Adipose tissue (tissue), 3 donors: Measurements from ENCODE around the gene NKAIN1. TPM values are rescaled to one million over a fixed set of nuclear protein-coding genes. Genes with fewer than 3 reads are reported as not detected.

Experiments
- H3K27ac ChIP-seq: one replicate; pipeline ENCODE4 v1.5.1; 2013; ENCODE audit warnings: low read depth, low read length
- WGBS, 3 donors: extraction: QIAGEN DNeasy Blood & Tissue Kit; methylation state at CpG; one replicate each; pipeline ENCODE4 v1.1.7; 2013; 5-methylcytosine and 5-hydroxymethylcytosine counted together
- polyA plus RNA-seq, 3 donors: library from polyadenylated mRNA; stranded (reverse); fragments of 200-250 nt; gene quantifications; one replicate each; pipeline ENCODE4 v1.2.3, GENCODE V29; 2013
- donor health status: healthy with polysubstance abuse.
- donor health status: Bipolar disorder and iron deficiency.
- donor health status: healthy.

NKAIN1 gene
- polyA plus RNA-seq, 3 donors = 0.03 to 0.15 (median 0.11) TPM

DNA sequence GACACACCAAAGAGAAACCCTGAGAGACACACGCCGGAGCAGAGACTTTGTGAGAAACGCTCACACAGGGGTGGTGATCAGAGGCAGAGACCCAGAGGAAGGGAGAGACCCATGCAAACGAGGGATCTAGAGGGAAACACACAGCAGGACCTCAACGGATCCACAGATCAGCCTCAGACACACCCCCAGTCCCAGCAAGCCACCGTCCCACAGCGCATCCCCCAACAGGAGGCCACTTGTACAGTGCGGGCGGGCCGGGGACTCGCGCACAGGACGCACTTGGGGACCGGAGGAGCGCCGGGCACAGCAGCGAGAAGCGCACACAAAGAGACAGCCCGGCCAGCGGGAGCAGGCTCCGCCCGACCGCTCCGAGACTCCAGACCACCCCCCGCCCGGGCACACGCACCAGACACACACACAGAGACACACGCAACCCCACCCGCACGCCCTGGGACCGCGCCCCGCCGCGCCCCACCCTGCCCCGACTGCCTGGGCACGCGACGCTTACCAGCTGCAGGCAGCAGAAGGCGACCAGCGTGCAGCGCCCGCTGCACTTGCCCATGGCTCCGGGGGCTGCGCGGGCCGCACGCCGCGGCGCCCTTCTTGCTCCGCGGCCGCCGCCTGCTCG, 587 bp downstream of the NKAIN1 start:
- WGBS, 3 donors = 1% methylated on average over 48 to 56 of the region's 56 CpGs

DNA sequence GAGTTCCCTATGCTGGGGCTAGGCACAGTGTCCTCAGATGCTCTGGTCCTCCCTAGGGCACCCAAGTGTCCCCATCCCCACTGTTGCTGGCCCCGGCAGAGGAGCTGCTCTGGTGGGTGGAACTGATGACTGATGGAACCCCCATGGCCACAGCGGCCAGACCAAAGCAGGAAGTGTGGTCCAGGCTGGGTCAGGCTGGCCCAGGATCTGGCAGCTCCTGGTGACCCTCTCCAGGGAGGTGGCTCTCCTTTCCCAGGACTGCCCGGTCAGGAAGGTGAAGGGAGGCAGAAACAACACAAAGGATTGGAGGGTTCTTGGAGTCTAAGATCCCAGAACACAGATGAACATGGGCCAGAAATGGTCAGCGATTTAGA, 1.1 kb downstream of the NKAIN1 start:
- H3K27ac ChIP-seq = no peak overlapping the region
- 14 to 27% (median 24%) methylated on average over 4 of the region's 4 CpGs for WGBS, 3 donors

More for the DNA sequence above, 587 bp downstream of the NKAIN1 start:
- H3K27ac ChIP-seq = no peak overlapping the region

DNA sequence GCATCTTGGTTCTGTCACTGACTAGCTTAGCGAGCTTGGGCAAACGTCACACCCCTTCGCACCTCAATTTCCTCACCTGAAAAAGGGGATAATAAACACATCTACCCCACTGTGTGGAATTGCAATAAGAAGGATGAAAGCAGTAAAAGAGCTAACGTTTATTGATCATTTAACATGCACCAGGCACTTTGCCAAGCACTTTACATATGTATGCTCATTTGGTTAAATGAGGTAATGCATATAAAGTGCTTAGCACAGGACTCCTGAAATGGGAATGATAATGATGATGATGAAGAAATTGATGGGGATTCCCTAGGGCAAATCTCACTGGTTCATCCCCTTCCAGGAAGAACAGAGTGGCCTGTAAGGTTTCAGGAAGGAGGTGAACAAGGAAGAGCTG, 4.8 kb downstream of the NKAIN1 start:
- no peak overlapping the region for H3K27ac ChIP-seq
- 50 to 64% (median 57%) methylated on average over 4 of the region's 4 CpGs for WGBS, 3 donors

DNA sequence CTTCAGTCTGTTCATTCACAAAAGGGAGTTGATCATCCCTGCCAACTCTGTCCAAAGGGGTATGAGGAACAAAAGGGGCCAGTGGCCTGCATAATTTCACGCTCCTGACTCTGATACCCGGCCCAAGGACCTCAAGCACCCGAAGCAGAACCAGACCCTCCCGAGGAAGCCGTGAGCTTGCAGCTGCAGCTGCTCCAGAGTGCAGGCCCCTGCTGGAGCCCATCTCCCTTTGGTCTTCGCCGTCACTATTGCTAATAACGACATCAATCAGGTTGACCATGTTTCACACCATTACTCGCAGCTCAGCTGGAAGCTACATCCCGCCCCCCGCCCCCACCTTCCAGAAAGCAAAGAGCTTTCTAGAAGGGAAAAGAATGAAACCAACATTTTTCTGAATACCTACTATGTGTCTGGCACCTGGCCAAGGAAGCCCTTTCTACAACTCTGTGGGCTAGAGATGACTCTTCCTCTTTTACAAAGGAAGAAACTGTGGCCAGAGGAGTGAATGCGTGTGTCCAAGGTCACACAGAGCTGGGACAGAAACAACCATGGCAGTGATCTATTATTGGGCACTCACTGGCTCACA, 5.5 kb downstream of the NKAIN1 start:
- WGBS, 3 donors = 56 to 63% (median 56%) methylated on average over 12 of the region's 12 CpGs
- no peak overlapping the region for H3K27ac ChIP-seq

DNA sequence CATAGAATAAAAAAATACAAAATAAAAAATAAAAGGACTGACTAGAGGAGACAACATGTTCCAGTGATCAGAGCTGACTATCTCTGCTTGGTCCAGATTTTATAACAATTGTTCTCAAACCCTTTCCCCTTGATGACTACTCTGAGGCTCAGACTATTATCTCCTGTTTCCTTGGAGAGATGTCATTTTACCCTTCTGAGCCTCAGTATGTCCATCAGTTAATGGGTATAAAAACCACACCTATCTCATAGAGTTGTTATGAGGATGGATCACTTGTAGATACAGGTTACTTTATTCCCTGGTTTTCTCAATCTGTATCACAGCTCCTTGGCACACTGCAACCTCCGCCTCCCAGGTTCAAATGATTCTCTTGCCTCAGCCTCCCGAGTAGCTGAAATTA, 7.0 kb downstream of the NKAIN1 start:
- WGBS, 3 donors = 92 to 97% (median 96%) methylated on average over 2 of the region's 2 CpGs
- no peak overlapping the region for H3K27ac ChIP-seq

DNA sequence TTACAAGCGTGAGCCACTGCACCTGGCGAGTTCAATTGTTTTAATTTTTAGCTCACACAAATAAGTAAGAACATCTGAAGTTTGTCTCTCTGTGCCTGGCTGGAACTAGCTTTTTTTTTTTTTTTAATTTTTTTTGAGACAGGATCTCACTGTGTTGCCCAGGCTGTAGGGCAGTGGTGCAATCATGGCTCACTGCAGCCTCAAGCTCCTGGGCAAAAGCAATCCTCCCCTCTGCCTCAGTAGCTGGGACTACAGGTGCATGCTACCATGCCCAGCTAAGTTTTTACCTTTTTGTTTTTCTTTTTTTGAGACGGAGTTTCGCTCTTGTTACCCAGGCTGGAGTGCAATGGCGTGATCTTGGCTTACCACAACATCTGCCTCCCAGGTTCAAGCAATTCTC, 7.9 kb downstream of the NKAIN1 start:
- WGBS, 3 donors = 90 to 94% (median 93%) methylated on average over 5 of the region's 5 CpGs

DNA sequence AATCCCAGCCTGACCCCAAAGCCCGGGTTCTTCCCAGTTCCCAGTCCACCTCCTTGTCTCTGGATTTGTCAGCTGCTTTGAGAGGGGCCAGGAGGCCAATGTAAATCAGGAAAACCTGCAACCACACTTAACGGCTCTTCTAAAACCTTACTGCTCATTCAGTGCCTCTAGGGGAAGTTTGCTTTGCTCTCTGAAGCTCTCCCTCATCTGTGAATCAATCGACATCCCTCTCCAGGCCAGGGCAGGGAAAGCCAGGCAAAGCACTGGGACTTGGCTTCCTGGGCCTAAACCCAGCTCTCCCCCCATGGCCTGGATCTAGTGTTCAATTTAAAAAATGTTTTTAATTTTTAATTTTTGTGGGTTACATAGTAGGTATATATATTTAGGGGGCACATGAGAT, 9.3 kb downstream of the NKAIN1 start:
- WGBS, 3 donors = 52 to 58% (median 58%) methylated on average over 3 of the region's 3 CpGs
- H3K27ac ChIP-seq = no peak overlapping the region

More for the DNA sequence above, 7.9 kb downstream of the NKAIN1 start:
- no peak overlapping the region for H3K27ac ChIP-seq

DNA sequence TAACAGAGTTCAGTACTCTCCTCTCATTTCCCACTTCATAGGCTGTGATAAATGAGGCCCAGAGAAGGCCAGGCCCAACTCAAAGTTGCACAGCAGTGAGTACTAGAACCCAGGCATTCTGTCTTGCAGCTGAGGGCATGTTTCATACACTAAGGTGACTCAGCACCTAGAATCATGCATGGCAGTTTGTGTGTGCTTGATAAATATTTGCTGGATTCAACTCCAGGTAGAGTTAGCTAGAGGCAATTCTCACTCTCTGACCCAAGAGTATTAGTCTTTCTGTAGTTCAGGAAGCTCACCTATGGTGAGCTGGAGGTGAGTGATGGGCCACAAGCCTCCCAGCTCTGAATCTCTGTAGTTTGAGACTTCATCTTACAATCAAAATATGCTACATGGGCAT, 10.7 kb downstream of the NKAIN1 start:
- H3K27ac ChIP-seq = no peak overlapping the region

DNA sequence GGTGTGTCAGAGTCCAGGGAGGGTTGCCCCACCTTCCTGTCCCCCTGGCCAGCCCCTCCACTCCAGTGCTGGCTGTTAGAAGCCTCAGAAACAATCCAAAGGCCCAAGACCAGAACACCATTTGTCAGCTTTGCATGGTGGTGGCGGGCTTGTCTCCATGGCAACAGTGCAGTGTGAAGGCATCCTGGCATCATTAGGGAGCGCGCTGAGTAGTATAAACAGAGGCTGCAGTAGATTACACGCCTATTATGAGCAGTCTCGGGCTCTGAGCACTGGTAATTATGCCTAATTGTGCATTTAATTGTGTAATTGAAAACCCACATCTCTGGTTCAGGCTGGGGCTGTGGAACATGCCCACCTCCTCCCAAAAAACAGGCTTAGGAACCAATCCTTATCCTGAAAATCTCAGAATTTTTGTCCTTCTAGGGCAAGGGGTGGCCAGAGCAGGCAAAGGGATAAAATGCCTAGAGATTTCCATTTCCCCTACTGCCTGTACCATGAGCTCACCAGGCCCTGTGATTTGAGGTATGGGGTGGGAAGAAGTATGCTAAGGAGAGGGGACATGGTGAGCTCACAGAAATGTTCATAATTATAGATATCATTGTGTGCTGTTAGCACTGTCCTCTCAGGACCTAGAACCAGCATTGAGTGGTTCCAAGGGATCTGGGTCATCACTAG, 11.7 kb downstream of the NKAIN1 start:
- H3K27ac ChIP-seq = no peak overlapping the region
- WGBS, 3 donors = 70 to 83% (median 80%) methylated on average over 5 of the region's 5 CpGs

DNA sequence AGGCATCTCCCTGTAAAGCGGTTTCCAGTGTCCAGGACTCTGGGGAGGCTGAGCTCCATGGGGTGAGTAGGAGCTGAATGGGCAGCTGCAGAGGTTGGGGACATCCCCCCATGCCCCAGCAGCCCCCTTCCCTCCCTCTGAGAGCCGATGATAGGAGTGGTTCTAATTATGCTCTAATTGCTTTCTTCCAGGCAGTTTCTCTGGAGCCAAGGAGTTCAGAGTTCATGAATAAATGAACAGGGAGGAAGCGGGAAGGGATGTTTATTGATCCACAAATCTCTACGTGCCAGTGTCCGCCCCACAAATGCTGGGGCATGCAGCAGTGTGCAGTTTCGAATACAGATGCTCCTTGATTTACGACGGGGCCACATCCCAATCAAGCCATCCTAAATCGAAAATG, 15.6 kb downstream of the NKAIN1 start:
- 38 to 50% (median 42%) methylated on average over 9 of the region's 9 CpGs for WGBS, 3 donors
- H3K27ac ChIP-seq = no peak overlapping the region

DNA sequence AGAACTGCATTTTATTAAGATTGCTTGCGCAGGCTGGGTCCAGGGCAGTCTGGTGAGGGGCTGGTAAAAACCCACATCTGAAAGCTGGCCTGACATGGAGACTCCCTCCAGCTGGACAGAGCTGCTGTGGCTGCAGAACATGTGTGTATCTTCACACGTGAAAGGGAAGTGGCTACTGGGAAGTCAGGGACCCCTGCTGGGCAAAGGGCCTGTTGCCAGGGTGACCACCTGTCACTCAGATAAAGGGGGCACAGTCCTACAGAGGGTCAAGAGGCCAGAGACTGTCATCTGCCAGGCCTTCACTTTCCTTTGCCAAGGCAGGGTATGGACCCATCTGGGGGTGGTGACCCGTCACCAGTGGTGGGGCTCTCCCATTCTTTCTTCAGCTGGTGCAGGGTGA, 17.5 kb downstream of the NKAIN1 start:
- WGBS, 3 donors = 65 to 86% (median 69%) methylated on average over 3 of the region's 3 CpGs
- no peak overlapping the region for H3K27ac ChIP-seq

DNA sequence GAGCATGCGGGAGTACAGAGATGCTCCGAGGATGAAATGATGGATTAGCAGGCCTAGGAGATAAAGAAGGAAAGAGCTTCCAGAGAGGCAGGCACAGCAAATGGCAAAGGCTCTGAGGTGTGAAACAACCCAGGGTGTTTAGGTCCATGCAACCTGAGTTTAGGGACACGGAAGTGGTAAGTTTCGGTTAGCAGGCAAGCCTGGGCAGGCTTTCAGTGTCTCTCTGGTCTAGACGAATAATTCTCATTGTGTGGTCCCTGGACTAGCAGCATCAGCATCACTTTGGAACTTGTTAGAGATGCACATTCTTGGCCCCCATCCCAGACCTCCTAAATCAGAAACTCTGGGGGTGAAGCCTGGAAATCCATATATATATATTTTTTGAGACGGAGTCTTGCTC, 18.6 kb downstream of the NKAIN1 start:
- no peak overlapping the region for H3K27ac ChIP-seq
- 88 to 91% (median 89%) methylated on average over 6 of the region's 6 CpGs for WGBS, 3 donors

DNA sequence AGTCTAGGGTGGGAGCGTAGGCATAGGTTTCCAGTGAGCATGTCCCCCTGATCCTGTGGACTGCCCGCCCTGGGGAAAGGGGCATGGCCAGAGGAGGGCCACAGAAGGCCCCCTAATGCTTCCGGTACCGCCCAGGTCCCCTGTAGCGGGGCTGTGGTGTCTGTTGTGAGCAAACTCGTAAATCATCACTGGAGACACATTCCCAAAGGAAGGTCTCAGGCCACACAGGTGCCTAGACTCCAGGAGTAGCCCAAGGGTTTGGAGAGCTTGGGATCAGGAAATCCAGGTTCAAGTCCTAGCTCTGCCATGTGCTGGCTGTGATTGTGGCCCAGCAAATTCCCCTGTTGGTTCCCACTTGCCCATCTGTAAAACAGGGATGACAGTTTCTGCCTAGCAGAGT, 20.2 kb downstream of the NKAIN1 start:
- WGBS, 3 donors = 88 to 98% (median 94%) methylated on average over 6 of the region's 6 CpGs
- H3K27ac ChIP-seq = no peak overlapping the region

DNA sequence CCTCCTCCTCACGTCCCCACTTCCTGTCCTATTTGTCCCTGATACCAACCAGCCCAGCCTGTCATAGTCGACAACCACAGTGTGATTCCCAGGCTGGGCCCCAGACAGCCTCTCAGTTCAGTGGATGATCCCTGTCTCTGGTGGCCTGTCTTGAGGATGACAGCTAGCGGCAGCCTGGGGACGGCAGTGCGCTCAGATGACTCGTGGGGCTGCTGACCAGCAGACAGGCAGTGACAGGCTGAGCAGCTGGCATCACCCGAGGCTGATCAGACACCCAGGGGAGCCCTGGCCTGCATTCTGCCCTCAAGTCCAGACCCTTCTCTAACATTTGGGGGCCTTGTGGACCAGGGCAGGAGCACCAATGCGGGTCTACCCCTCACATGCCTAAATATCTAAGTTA, 21.0 kb downstream of the NKAIN1 start:
- no peak overlapping the region for H3K27ac ChIP-seq
- WGBS, 3 donors = 73 to 85% (median 78%) methylated on average over 8 of the region's 8 CpGs

DNA sequence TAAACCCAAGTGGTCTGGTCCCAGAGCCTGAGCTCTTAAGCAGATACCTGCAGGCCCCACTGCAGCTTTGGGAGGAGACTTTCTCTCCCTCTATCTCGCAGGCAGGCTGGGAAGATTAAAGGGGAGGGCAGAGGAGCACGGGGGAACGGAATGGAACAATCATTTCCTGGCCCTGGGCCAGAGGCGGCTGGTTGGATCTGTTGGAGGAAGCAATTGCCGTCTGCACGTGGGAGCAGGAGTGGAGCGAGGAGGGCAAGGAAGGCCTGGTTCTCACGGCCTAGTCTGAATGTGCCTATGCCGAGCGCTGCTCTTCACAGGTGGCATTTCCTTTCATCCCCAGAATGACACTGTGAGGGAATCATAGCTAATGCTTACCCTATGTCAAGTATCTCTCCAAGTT, 23.7 kb downstream of the NKAIN1 start:
- no peak overlapping the region for H3K27ac ChIP-seq
- 15 to 44% (median 17%) methylated on average over 10 of the region's 10 CpGs for WGBS, 3 donors

DNA sequence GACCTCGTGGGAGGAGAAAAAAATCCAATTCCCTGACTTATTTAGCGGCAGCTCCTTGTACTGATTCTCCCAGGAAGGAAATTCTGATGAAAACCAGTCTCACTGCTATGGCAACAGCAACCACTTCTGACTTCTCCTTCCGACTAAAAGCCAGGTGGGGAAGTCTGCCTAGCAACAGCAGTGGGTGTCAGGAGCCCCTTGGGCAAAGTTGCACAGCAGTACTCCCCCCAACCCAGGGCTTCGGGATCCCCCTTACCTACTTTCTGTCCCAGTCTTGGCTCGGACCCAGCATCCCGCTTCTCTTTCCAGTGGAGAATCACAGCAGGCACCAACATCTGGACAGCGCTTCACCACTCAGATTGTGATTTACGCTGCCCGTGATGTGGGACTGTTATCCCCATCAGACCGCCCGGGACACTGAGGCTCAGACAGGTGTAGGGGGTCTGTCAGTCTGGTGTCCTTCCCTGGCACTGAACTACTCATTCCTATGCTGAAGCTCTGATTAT, 24.6 kb downstream of the NKAIN1 start:
- no peak overlapping the region for H3K27ac ChIP-seq
- 51 to 71% (median 55%) methylated on average over 11 of the region's 11 CpGs for WGBS, 3 donors

DNA sequence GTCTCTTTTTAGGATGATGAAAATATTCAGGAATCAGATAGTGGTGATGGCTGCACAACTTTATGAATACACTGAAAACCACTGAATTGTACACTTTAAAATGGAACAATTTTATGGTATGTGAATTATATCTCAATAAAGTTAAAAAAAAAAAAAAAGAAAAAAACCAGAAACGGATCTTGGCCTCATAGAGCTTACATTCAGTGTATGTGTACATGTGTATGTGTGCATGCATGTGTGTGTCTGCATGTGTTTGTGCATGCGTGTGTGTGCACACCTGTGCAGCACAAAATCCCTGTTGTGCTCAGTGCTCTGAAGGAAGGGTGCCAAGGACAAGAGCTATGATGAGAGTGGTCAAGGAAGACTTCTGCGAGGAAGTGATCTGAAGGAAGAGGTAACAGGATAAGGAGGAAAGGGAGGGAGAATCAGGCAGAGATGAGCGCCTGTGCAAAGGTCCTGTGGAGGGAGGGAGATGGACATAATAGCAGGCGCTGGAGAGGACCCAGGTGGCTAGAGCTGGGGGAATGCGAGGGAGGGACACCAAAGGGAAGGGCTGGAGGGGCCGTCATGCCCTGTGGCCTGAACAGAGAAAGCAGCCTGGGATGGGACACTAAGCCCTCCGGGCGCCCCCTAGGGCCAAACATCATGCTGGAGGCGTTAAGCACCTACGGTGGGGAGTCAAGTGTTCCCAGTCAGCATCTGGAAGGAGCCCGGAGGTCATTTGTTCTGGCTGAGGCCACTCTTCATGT, 25.2 kb downstream of the NKAIN1 start:
- H3K27ac ChIP-seq = no peak overlapping the region
- 48 to 65% (median 54%) methylated on average over 12 of the region's 12 CpGs for WGBS, 3 donors

DNA sequence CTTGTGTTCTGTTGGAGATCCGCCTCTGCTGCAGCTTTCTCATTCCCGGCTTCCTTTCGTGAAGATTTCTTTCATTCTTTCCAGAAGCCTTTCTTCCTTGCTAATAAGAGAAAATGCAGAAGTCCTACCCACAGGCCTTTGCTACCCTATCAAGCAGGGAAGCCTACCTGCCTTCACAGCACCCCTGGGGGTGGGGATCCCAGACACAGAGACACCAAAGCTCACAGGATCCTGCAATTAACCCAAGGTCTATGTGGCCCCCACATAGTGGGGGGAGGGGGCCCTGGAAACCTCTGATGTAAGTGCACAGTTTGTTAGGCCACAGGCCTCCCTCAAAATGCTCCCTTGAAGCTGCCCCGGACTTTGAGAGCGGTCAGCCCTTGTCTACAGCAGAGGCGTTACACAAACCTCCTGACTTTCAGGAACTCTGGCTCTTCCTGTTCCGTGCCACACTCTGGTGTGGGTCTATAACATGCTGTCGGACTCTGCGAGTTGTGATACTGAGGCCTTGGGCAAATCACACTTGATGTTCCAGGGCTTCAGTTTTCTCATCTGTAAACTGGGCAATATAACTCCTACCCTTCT, 31.2 kb downstream of the NKAIN1 start:
- no peak overlapping the region for H3K27ac ChIP-seq
- WGBS, 3 donors = 68 to 86% (median 70%) methylated on average over 9 of the region's 9 CpGs

DNA sequence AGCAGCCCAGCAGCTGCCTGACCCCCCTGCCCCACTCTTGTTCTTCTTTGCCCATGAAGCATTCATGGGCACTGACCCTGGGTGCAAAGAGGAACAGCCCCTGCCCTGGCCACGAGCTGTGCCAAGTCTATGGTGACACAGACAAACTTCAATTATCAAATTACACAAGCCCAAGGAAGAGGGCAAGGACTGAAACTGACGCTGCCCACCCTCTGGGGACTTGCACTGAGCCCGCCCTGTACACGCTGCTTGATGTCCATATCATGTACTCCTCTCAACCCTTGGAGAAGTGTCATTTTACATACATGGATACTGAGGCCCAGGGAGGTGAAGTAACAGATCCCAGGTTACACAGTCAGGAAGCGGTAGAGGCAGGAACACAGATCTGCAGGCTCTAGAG, 32.1 kb downstream of the NKAIN1 start:
- H3K27ac ChIP-seq = no peak overlapping the region
- 55 to 73% (median 63%) methylated on average over 5 of the region's 5 CpGs for WGBS, 3 donors
